B cell (primary cell): ENCODE data around the gene MBD3L2. TPM values are rescaled to one million over a fixed set of nuclear protein-coding genes. Genes with fewer than 3 reads are reported as not detected.
"Not testable (repeated sequence)": the region's sequence is repeated elsewhere in the genome, so short reads cannot be mapped to it uniquely, and the experiment has no call there.

ENCODE experiments used
- ATAC-seq: fragments of 200-7000 bp; cut with Tn5 transposase; one replicate; pipeline ENCODE4 v1.10.0; 2021; ENCODE audit warnings: low read depth, mild to moderate bottlenecking, moderate number of reproducible peaks, moderate library complexity
- CTCF ChIA-PET: fragments of 350-600 bp; sonication (Branson Sonifier 250); formaldehyde crosslinking; loops from one replicate; lab custom pipeline; 2021; ENCODE audit warnings: antibody characterized with exemption, inconsistent platforms; lab: Charles Lee
- POLR2A ChIA-PET: fragments of 350-600 bp; sonication (Branson Sonifier 250); formaldehyde crosslinking; loops from one replicate; lab custom pipeline; 2021; ENCODE audit warnings: antibody characterized with exemption; lab: Charles Lee
- DNase-seq: peaks from one replicate; pipeline ENCODE4 v3.0.0; 2013
- H2AFZ ChIP-seq: 2 replicates; pipeline ENCODE4 v1.6.1; 2012; ENCODE audit warnings: mild to moderate bottlenecking, low read depth, low read length; ENCODE audit not compliant: insufficient read depth, poor library complexity, severe bottlenecking
- H3K27ac ChIP-seq, 2 donors: 1 replicate in 1 of 2; 2 replicates in 1 of 2; pipeline ENCODE4 v1.5.1; 2012 to 2013; ENCODE audit warnings: low read length in 2 of 2, mild to moderate bottlenecking in 2 of 2, moderate library complexity in 1 of 2
- H3K27me3 ChIP-seq, 4 experiments: fragments of 200-600 bp in 1 of 4; sonication (generic) in 1 of 4; replicated peaks in 1 of 4; 1 replicate in 2 of 4; 2 replicates in 2 of 4; pipeline versions ENCODE4 v1.6.1 to v1.7.0; 2013 to 2016; ENCODE audit warnings: low read length in 3 of 4, mild to moderate bottlenecking in 2 of 4, mixed read lengths in 1 of 4, moderate library complexity in 1 of 4; ENCODE audit not compliant: insufficient read depth in 4 of 4, control insufficient read depth in 3 of 4; ENCODE audit errors: control extremely low read depth in 1 of 4
- H3K36me3 ChIP-seq, 2 experiments: replicated peaks in 1 of 2; 1 replicate in 1 of 2; 2 replicates in 1 of 2; pipeline versions ENCODE4 v1.6.1 to v1.7.1; 2013; ENCODE audit warnings: low read length in 1 of 2; ENCODE audit not compliant: insufficient read depth in 2 of 2, control insufficient read depth in 1 of 2; ENCODE audit errors: control extremely low read depth in 1 of 2, extremely low read depth in 1 of 2
- H3K4me1 ChIP-seq, 2 donors: fragments of 200-600 bp in 1 of 2; sonication (generic) in 1 of 2; 1 replicate in 1 of 2; 2 replicates in 1 of 2; pipeline versions ENCODE4 v1.5.1 to v1.6.1; 2013 to 2017; ENCODE audit warnings: low read length in 2 of 2; ENCODE audit not compliant: control insufficient read depth in 2 of 2, insufficient read depth in 2 of 2
- H3K4me2 ChIP-seq: replicated peaks from 2 replicates; pipeline ENCODE3; 2012; ENCODE audit warnings: mild to moderate bottlenecking, low read depth, low read length; ENCODE audit not compliant: poor library complexity, severe bottlenecking
- H3K4me3 ChIP-seq, 5 experiments: fragments of 200-600 bp in 1 of 5; sonication (generic) in 1 of 5; 1 replicate in 3 of 5; 2 replicates in 2 of 5; pipeline versions ENCODE4 v1.5.1 to v1.7.0; 2011 to 2016; ENCODE audit warnings: low read length in 4 of 5, mild to moderate bottlenecking in 4 of 5, low read depth in 2 of 5, control low read depth in 1 of 5, moderate library complexity in 1 of 5; ENCODE audit not compliant: insufficient read depth in 1 of 5; ENCODE audit errors: control extremely low read depth in 1 of 5, extremely low read depth in 1 of 5
- H3K79me2 ChIP-seq: fragments of 200-600 bp; sonication (generic); one replicate; pipeline ENCODE4 v1.6.0; 2016; ENCODE audit warnings: low read length; ENCODE audit not compliant: control insufficient read depth, insufficient read depth
- H3K9ac ChIP-seq: fragments of 200-600 bp; sonication (generic); 2 replicates; pipeline ENCODE4 v1.6.1; 2017; ENCODE audit warnings: mild to moderate bottlenecking, low read length, moderate library complexity
- H3K9me3 ChIP-seq, 3 donors: one replicate each; pipeline versions ENCODE4 v1.6.1 to v1.7.1; 2013; ENCODE audit warnings: low read length in 2 of 3; ENCODE audit not compliant: control insufficient read depth in 2 of 3, insufficient read depth in 1 of 3; ENCODE audit errors: control extremely low read depth in 1 of 3
- H4K20me1 ChIP-seq: 2 replicates; pipeline ENCODE4 v1.6.0; 2012; ENCODE audit warnings: mild to moderate bottlenecking, low read length; ENCODE audit not compliant: insufficient read depth, control insufficient read depth, poor library complexity, severe bottlenecking
- H3K27ac Mint-ChIP-seq: one replicate; pipeline ENCODE4 v1.8.0; 2021; ENCODE audit warnings: mixed read lengths
- H3K27me3 Mint-ChIP-seq: one replicate; pipeline ENCODE4 v1.8.0; 2021; ENCODE audit warnings: mixed read lengths
- H3K4me1 Mint-ChIP-seq: one replicate; pipeline ENCODE4 v1.8.0; 2021; ENCODE audit warnings: mixed read lengths
- H3K4me3 Mint-ChIP-seq: one replicate; pipeline ENCODE4 v1.8.0; 2021; ENCODE audit warnings: mixed read lengths
- H3K9me3 Mint-ChIP-seq: one replicate; pipeline ENCODE4 v1.8.0; 2022; ENCODE audit warnings: mixed read lengths; ENCODE audit not compliant: insufficient read depth
- EZH2 ChIP-seq: IDR thresholded peaks from 2 replicates; pipeline ENCODE4 v1.6.1; 2012; ENCODE audit warnings: borderline replicate concordance, low read depth, mild to moderate bottlenecking, moderate library complexity, low read length; ENCODE audit not compliant: insufficient read depth, poor library complexity, severe bottlenecking
- WGBS: methylation state at CpG from one replicate; pipeline ENCODE4 v1.1.5; 2013; ENCODE audit warnings: missing lambda C conversion rate; ENCODE audit not compliant: insufficient coverage; 5-methylcytosine and 5-hydroxymethylcytosine counted together
- intact Hi-C: fragments of 100-400 bp; cut with micrococcal nuclease; formaldehyde crosslinking; loops from one replicate; pipeline ENCODE4 v1.10.0; 2022
- polyA minus RNA-seq: library from RNA; depleted of rRNA, polyadenylated mRNA; stranded (reverse); fragments of >200 nt; gene quantifications from 2 replicates; pipeline ENCODE4 v1.2.3, GENCODE V29; 2012
- polyA plus RNA-seq: library from polyadenylated mRNA; depleted of rRNA; stranded (reverse); fragments of >200 nt; gene quantifications from 2 replicates; pipeline ENCODE4 v1.2.3, GENCODE V29; 2012
- total RNA-seq, 2 donors: library from RNA; stranded (reverse); fragments of 120-200 nt in 1 of 2; gene quantifications; 1 replicate in 1 of 2; 2 replicates in 1 of 2; pipeline versions ENCODE4 v1.2.3 to v1.2.4, GENCODE V29; 2013 to 2022
- TF ChIP-seq, protein P1 (sequence below): fragments of 200-600 bp; IDR thresholded peaks from one replicate; pipeline ENCODE4 v1.8.0; 2022; ENCODE audit warnings: antibody characterized with exemption, mild to moderate bottlenecking

Gene MBD3L2
- total RNA-seq (not detected in 2 replicates), polyA plus RNA-seq (not detected in 2 replicates), polyA minus RNA-seq (not detected in 2 replicates)
- total RNA-seq (2013), result not detected

- H4K20me1 ChIP-seq, result not testable (repeated sequence)
These were observed at the start of gene MBD3L2 for GRCh38 chr19:7049021-7049420. Gene MBD3L2 (plus strand): TSS chr19:7049321. CDS start chr19:7049374, 53 bp downstream.

GRCh38 chr19:6999933-7000332 lies 49.2 kb upstream of the MBD3L2 start:
- POLR2A ChIA-PET, result no interaction called here
- Histone ChIP-seq H3K4me2 (no peak overlapping the region), H3K4me1 (no peaks in the 10 kb centered on the region), H3K4me3 (no peak overlapping the region), H3K9me3 (peaks cover 0 to 3% (median 0%) of the 10 kb centered on the region in 3 donors), H4K20me1 (no peaks in the 10 kb centered on the region), H3K27me3 (no peaks in the 10 kb centered on the region), H3K36me3 (no peaks in the 10 kb centered on the region), H2AFZ (no peak overlapping the region), H3K79me2 (no peaks in the 10 kb centered on the region), H3K27ac (no peak overlapping the region), H3K9ac (no peak overlapping the region)
- Mint-ChIP-seq H3K27me3 (peaks cover 7% of the 10 kb centered on the region), H3K9me3 (peaks cover 6% of the 10 kb centered on the region), H3K27ac (no peak overlapping the region), H3K4me3 (no peak overlapping the region), H3K4me1 (peaks cover 3% of the 10 kb centered on the region)
- TF ChIP-seq, protein P1, sequence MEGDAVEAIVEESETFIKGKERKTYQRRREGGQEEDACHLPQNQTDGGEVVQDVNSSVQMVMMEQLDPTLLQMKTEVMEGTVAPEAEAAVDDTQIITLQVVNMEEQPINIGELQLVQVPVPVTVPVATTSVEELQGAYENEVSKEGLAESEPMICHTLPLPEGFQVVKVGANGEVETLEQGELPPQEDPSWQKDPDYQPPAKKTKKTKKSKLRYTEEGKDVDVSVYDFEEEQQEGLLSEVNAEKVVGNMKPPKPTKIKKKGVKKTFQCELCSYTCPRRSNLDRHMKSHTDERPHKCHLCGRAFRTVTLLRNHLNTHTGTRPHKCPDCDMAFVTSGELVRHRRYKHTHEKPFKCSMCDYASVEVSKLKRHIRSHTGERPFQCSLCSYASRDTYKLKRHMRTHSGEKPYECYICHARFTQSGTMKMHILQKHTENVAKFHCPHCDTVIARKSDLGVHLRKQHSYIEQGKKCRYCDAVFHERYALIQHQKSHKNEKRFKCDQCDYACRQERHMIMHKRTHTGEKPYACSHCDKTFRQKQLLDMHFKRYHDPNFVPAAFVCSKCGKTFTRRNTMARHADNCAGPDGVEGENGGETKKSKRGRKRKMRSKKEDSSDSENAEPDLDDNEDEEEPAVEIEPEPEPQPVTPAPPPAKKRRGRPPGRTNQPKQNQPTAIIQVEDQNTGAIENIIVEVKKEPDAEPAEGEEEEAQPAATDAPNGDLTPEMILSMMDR, result no peak
- TF ChIP-seq EZH2, result no peak
- ATAC-seq (no peak), DNase-seq (no peak)
- CTCF ChIA-PET, result no interaction called here
- WGBS, result 98% methylated on average over 6 of the region's 7 CpGs
- intact Hi-C loops, result no loop called here

More at GRCh38 chr19:7049021-7049420, at the start of gene MBD3L2:
- H3K27me3 ChIP-seq, H3K79me2 ChIP-seq, H3K9ac ChIP-seq, intact Hi-C loops, DNase-seq, H3K36me3 ChIP-seq, ATAC-seq, H2AFZ ChIP-seq, H3K4me1 Mint-ChIP-seq, H3K4me1 ChIP-seq, H3K4me3 ChIP-seq, H3K4me2 ChIP-seq, H3K27me3 Mint-ChIP-seq, H3K27ac Mint-ChIP-seq, H3K27ac ChIP-seq, H3K9me3 ChIP-seq, H3K9me3 Mint-ChIP-seq, CTCF ChIA-PET, H3K4me3 Mint-ChIP-seq, POLR2A ChIA-PET: not testable (repeated sequence)
- no CpG with 5 or more reads among the region's 7 CpGs for WGBS
